ENCODE results near the gene SPATS2. TPM values are rescaled to one million over a fixed set of nuclear protein-coding genes. Genes with fewer than 3 reads are reported as not detected.

Gene SPATS2
- total RNA-seq, 1 donor from 2014 or later = 21.3 TPM

- Histone ChIP-seq H3K36me3 (ENCODE audit: control insufficient read depth, insufficient read depth, low read length) (no peaks in the 10 kb centered on the region), H3K27me3 (ENCODE audit: control insufficient read depth, insufficient read depth, low read length) (peaks cover 18% of the 10 kb centered on the region), H3K4me3 (ENCODE audit: low read depth, low read length) (no peak overlapping the region)
- DNase-seq (ENCODE audit: low read depth) (no peak), FAIRE-seq (no peak)
- TF ChIP-seq CTCF (IDR thresholded peaks at IDR 0.05; ENCODE audit: insufficient read depth, low read length, severe bottlenecking) = no peak
Observed at GRCh38 chr12:49543914-49544815, 176.9 kb downstream of the SPATS2 start.

GRCh38 chr12:49545815-49546214, 178.6 kb downstream of the SPATS2 start:
- no peak for TF ChIP-seq CTCF (IDR thresholded peaks at IDR 0.05; ENCODE audit: insufficient read depth, low read length, severe bottlenecking)
- Histone ChIP-seq H3K27me3 (ENCODE audit: control insufficient read depth, insufficient read depth, low read length) (peaks cover 13% of the 10 kb centered on the region), H3K4me3 (ENCODE audit: low read depth, low read length) (no peak overlapping the region), H3K36me3 (ENCODE audit: control insufficient read depth, insufficient read depth, low read length) (no peaks in the 10 kb centered on the region)
- FAIRE-seq = no peak
- no peak for DNase-seq (ENCODE audit: low read depth)

GRCh38 chr12:49546481-49546880, 179.2 kb downstream of the SPATS2 start:
- H3K27me3 ChIP-seq (ENCODE audit: control insufficient read depth, insufficient read depth, low read length) = peaks cover 13% of the 10 kb centered on the region
- no peak overlapping the region for H3K4me3 ChIP-seq (ENCODE audit: low read depth, low read length)
- DNase-seq (ENCODE audit: low read depth) (no peak), FAIRE-seq (no peak)
- no peak for TF ChIP-seq CTCF (IDR thresholded peaks at IDR 0.05; ENCODE audit: insufficient read depth, low read length, severe bottlenecking)
- no peaks in the 10 kb centered on the region for H3K36me3 ChIP-seq (ENCODE audit: control insufficient read depth, insufficient read depth, low read length)

GRCh38 chr12:49547090-49547690, 179.9 kb downstream of the SPATS2 start:
- Histone ChIP-seq H3K4me3 (ENCODE audit: low read depth, low read length) (no peak overlapping the region), H3K27me3 (ENCODE audit: control insufficient read depth, insufficient read depth, low read length) (peaks cover 13% of the 10 kb centered on the region), H3K36me3 (ENCODE audit: control insufficient read depth, insufficient read depth, low read length) (no peaks in the 10 kb centered on the region)
- peak; percentile 44 for DNase-seq (ENCODE audit: low read depth)
- no peak for TF ChIP-seq CTCF (IDR thresholded peaks at IDR 0.05; ENCODE audit: insufficient read depth, low read length, severe bottlenecking)
- FAIRE-seq = no peak

GRCh38 chr12:49548481-49548821, 181.2 kb downstream of the SPATS2 start:
- H3K36me3 ChIP-seq (ENCODE audit: control insufficient read depth, insufficient read depth, low read length) = no peaks in the 10 kb centered on the region
- TF ChIP-seq CTCF (IDR thresholded peaks at IDR 0.05; ENCODE audit: insufficient read depth, low read length, severe bottlenecking) = no peak
- H3K27me3 ChIP-seq (ENCODE audit: control insufficient read depth, insufficient read depth, low read length) = peaks cover 11% of the 10 kb centered on the region
- FAIRE-seq (no peak), DNase-seq (ENCODE audit: low read depth) (no peak)
- H3K4me3 ChIP-seq (ENCODE audit: low read depth, low read length) = no peak overlapping the region
